HG03432 (cell line): Measurements from ENCODE around the gene TAS1R2.
"Not testable (repeated sequence)": the region's sequence is repeated elsewhere in the genome, so short reads cannot be mapped to it uniquely, and the experiment has no call there.

Experiments used
- ATAC-seq: cut with Tn5 transposase; IDR thresholded peaks from one replicate; pipeline ENCODE4 v1.9.1; 2021; ENCODE audit warnings: mild to moderate bottlenecking, moderate library complexity; ENCODE audit not compliant: unreplicated experiment

Gene TAS1R2

GRCh38 chr1:18859560-18859959 is at the start of gene TAS1R2:
Gene TAS1R2, minus strand, starts transcription at chr1:18859660. Its CDS starts 0 bp downstream, at chr1:18859660.
- no peak for ATAC-seq

DNA sequence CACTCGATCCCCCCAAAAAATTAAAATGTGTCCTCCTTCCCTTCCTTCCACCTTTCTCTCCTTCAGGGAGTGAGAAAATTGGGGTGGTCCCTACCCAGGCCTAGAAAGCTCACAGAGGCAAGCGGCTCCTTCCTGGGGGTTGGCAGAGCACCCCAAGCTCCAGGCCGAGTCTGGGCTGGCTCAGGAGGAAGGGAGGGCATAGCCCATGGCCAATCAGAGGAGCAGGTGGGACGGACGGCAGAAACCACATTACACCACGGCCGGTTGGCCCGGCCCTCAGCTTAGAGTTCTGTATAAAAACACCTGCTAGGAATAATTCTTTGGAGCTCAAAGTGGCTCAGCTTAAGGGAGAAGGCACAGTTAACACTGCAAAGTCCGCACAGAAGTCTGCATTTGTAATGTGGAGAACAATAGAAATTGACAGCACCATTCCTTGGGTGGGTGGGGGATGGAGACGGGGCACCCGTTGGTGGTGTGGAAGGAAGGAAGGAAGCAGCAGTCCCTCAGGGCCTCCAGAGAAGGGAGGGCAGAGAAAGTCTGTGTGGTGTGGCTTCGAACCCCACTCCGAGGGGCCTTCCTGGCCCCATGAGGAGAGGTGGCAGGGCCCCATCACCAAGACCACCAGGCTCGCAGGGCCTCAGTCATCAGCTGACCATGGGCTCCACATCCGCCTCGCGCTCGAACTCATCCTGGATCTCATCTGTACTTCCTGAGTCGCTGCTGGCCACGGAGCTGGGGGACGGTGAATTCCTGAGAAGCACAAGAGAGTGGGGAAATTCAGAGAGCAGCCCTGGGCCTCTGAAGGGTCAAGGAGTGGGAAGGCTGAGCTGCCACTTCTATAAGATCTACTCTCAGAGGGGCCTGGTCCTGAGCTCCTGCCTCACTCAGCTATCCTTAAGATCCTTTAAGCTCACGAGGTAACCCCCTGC is 48.7 kb upstream of the TAS1R2 start:
- no peak for ATAC-seq

DNA sequence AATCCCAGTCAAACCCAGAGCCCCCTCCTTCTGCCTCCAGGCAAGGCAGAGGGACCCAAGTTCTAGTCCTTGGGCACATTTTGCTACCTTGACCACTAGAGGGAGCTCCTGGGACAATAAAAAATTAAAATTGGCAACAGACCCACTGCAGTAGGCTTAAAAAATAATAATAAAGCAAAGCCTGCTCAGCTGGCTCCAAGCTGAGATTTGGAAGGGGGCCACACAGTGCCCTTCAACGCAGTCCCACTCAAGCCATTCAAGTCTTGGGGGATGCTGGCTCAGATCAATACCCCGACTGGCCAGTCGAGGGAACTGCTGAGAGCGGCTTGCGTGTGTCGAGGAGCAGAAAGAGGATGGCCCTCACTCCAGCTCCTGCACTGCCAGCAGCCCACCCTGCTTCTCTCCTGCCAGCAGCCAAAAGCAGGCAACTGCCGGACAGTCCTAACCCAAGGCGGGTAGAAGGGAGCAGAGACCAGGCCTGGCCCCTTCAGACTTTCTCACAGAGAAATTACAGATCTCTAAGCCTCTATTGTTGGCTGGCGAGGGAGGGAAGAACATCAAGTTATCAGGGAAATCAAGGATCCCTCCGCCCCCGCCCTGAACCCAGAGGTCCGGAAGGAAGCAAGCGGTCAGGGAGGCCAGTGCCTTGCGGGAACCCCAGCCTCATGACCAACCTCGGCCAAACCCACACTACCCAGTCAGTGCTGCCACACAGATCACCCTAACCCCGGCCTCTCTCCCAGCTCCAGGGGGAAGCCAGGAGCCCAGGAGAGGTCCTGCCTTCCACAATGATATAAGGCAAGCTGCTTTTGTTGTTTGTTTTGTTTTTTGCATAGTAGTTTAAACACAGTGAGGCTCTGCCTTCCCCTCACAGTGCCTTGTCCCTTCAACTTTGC is 47.8 kb upstream of the TAS1R2 start:
- no peak for ATAC-seq

DNA sequence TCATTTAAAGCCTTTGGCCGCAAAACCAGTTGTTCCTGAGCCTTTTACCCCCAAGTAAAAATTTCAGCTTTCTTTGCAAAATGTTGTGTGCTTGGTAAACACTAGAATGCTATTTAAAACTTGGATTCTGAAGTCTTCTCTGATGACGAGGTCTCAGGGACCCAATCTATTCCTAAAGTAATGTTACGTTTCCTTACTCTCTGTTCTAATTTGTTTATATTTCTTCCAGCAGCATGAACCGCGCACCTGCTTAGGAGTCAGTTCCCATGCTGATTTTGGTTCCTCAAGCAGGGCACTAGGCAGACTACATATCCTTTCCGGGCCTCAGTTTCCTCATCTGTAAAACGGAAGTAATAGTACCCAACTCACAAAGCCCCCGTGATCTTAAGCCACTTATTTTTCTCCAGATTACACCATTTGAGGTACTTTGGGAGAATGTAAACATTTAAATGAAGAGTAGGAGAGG is 43.9 kb upstream of the TAS1R2 start:
- no peak for ATAC-seq

GRCh38 chr1:18902523-18903290 is 43.2 kb upstream of the TAS1R2 start, which contains the start of gene ALDH4A1:
Gene ALDH4A1, minus strand, starts transcription at chr1:18902555. Its CDS starts 32 bp downstream, at chr1:18902523.
- peak; percentile 92 for ATAC-seq

DNA sequence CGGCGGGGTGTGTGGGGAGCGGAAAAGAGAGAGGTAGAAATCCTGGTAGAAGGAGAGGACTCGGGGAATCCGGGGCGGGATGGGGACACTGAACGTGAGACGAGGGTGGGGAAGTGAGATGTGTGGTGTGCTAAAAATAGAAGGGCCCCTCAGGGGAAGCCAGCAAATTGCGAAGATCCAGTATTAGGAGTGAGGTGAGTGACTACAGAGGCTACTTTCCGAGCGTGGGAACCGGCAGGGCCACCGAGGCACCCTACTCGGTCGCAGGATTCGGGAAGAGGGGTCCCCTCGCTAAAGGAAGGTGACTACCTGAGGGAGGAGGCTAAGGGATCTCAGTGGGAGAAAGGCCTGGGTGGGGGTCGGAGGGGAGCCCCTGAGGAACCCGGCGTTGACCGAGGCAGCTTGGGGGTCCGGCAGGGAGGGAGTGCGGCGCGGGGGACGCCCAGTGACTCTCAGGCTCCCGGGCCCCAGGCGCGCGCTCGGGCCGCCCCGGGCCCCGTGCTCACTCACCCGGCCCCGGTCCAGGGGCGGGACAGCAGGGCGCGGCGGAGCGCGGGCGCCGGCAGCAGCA is 42.6 kb upstream of the TAS1R2 start:
- ATAC-seq: no peak

- ATAC-seq: no peak
These were observed 41.9 kb upstream of the TAS1R2 start for GRCh38 chr1:18901147-18901951.

GRCh38 chr1:18900303-18900841 is 40.9 kb upstream of the TAS1R2 start:
- no peak for ATAC-seq

- no peak for ATAC-seq
These were observed 40.0 kb upstream of the TAS1R2 start for GRCh38 chr1:18899363-18900049.

DNA sequence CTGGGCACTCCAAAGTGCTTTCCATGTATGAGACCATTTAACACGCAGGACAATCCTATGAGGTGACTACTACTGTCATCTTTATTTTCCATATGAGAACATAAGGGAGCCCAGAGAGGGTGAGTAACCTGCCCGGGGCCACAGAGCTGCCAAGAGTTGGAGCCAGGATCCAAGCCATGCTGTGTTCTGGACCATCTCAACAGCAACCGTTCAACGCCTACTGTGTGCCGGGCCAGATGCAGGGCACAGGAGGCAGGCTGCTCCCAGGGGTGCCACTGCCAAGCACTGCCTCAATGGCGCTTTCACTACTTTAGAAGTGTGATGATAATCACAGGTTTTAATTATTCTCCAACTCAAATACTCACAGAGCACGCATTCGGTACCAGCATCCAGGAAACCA is 39.1 kb upstream of the TAS1R2 start:
- ATAC-seq: no peak

DNA sequence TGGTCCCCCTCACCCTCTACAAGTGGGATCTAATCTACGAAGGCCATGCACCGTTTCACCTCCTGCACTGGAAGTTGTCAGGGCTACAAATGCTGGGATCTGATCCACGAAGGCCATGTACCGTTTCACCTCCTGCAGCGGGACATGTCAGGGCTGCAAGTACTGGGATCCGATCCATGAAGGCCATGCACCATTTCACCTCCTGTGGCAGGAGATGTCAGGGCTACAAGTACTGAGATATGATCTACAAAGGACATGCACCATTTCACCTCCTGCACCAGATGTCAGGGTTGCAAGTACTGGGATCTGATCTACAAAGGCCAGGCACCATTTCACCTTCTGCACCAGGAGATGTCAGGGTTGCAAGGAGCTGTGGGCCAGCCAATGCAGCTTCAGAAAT is 35.9 kb upstream of the TAS1R2 start:
- no peak for ATAC-seq

DNA sequence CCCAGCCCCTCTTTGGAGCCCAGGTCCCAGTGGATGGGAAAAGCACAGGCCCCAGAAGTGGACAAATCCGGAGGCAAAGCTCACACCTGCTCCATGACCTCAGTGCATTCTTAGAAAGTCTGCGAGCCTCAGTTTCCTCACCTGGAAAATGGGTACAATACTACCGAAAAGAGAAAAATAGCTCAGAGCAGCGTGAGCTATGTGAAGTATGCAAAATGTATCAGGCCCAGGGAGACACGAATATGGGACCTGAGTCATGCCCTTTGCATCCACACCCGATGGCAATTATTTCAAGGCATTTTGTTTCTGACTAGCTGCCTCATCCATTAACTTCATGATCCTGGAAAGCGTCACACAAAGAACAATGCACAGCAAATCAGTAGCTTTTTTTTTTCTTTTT is 33.7 kb upstream of the TAS1R2 start:
- no peak for ATAC-seq

- ATAC-seq: not testable (repeated sequence)
These were observed 32.4 kb upstream of the TAS1R2 start for GRCh38 chr1:18891858-18892257.

DNA sequence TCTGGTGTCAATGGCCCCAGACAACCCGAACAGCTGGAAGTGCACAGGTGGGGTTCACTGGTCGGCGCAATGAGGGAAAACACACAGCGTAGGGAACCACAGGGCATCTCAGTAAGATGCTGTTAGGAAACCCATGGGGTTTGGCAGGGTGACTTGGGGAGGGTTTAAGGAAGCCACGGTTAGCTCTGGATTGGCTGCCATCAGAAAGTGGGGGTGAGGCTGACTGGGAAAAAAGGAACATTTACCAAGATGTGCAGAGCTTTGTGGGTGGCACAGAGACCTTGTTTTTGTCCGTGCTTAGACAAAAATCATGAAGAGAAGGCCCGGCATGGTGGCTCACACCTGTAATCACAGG is 31.9 kb upstream of the TAS1R2 start:
- ATAC-seq: no peak

DNA sequence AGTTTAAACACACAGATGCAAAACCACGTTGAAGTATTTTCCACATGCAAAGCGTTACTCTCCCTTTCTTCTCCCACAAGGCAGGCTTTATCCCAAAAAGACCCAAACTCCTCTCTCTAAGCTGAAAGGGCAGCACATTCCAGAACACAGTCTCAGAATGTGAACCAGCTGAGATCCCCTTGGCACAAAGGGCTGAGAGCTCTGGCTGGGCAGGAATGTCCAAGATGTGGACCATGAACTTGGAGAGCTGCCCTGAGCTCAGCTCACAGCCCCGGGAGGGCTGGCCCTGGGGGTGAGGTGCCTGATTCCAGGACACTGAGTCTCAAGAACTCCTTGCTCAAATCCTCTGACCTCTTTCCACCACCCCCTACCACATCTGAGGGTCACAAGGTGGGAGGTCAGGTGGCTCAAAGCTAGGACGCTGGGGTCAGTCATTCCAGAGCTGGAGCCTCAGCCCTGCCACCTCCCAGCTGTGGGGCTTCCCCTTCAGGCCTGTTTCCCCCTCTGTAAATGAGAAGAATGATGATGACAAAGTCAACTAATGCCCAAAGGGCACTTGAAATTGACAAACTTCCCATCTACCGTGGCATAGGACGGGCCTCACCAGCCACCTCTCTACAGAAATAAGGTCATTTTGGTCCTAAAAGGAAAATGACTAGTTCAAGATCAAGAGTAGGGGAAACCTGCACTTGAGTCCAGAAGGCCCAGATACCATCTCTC is 31.4 kb upstream of the TAS1R2 start:
- no peak for ATAC-seq

DNA sequence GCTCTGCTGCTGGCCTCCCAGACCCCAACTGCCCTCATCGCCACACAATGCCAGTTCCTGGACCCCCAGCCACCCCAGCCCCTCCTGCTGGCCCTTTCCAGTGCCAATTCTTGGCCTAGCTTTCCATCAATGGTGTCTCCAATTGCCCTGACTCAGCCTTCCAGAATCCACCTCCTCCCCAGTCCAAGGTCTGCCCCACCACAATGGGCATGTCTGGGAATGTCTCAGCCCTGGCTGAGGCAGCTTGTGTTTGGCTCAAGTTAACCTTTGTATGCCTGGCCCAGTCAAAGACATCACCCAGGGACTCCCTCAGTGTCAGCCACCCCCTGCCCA is 26.5 kb upstream of the TAS1R2 start:
- ATAC-seq: no peak

DNA sequence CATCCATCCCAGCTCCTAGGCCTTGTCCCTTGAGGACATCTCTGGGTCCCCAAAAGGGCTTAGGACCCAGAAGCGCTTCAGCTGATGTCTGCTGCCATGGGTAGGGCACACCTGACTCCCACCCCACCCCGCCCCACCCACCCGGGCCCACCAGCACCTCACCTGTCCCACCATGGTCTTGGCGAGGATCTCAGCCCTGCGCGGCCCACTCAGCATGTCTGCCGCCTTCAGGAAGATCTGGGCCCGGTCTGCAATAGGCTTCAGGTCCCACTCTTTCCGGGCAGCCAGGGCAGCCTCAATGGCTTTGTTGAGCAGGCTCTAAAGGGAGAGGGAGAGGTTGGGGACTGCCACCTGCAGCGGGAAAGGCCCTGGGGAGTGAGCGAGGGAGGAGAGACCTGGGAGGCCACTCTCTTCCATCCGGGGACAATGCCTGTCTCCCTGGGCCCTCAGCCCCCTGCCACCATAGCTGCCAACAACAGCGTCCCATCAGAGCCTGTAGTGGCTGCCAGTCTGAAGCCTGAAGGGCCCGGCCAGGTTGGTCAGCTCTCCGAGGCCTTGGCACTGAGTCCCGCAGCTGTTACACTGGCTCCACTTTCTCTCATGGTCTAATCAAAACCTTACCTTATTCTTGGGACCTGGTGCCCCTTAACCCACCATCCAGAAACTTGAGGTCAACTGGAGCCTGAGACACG is 26.0 kb upstream of the TAS1R2 start:
- ATAC-seq: no peak

DNA sequence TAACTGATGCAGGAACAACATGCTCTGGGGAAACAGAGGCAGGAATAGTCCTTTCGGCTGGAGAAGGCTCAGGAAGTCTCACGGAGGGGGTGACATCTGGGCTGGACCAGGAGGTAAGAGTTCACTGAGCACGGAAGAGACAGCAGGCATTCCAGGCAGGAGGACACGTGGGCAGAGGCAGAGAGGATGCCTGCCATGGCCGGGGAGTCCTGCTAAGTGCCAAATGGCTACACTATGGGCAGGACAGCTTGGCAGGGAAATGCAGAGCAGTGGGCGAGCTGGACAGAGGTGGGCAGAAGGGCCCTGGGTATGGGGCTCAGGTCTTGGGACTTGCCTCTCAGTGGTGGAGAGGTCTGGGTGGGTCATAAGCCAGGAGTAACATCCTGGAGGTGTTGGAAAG is 25.3 kb upstream of the TAS1R2 start:
- ATAC-seq: no peak
